GM15510 (cell line): ENCODE results near the gene MRPL40.

Experiments used
- POLR2A ChIP-seq: IDR thresholded peaks from 3 replicates; pipeline ENCODE4 v1.6.1; 2011; ENCODE audit warnings: borderline replicate concordance; ENCODE audit not compliant: insufficient read length; ENCODE audit errors: extremely low read depth

MRPL40 gene

DNA sequence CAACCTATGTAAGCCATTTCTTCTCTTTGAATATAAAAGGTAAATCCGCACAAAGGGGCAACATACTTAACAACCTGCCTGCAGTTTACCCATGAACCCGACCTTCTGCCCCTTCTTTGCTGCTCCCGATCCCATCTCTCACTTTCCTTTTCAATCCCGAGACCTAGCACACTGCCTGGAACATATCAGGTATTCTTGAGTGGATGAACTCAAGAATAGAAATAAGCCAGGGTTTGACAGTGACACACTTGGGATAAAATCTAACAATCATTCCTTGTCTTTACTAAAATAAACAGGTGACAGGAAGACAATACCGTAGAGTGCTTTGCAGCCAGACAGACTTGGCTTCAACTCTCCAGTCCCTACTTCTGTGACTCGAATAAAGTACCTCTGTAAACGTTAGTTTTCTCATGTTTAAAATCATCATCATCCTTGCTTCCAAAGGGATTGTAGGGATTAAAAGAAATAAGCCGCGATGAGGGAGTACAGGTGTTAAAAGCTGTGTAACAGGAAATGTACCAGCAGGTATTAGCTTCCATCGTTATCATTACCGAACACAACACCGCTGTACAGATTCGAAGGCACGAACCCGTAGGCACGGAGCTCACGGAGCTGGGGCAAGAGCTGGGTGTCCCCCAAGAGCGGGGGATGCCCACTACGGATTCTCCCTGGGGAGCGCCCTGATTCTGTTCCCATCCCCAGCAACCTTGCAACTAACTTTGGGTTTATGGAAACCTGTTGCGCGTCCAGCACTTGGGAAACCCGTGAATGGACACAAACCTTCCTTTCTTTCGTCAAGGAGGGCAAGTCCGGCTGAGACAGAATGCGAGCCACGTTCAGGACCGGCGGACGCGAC is 45.9 kb downstream of the MRPL40 start:
- no peak for TF ChIP-seq POLR2A

- peak; percentile 64 for TF ChIP-seq POLR2A
These were observed 46.6 kb downstream of the MRPL40 start, which contains the start of gene UFD1 for GRCh38 chr22:19478901-19479354. Gene UFD1, minus strand, starts transcription at chr22:19479193. Its CDS starts 108 bp downstream, at chr22:19479085.

GRCh38 chr22:19479355-19480172 is 47.2 kb downstream of the MRPL40 start, which contains the start of gene CDC45:
Gene CDC45, plus strand, starts transcription at chr22:19479920. Its CDS starts 49 bp downstream, at chr22:19479969.
- TF ChIP-seq POLR2A: peak; percentile 71

DNA sequence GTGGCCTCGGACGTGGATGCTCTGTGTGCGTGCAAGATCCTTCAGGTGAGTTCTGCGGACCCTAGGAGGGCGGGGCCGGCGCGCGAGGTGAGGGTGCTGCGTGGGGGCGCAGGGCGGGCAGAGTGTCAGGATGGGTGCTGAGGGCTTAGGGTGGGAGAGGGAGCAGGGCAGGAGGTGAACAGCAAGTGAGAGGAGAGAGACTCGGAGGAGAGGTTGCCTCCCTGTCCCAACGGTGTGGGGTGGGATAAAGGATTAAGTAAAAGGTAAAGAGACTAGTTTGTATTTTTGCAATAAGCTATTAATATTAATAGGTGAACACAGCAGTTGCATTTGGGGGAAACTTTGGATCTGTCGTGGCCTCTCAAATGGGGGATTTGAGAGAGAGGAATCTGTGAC is 47.8 kb downstream of the MRPL40 start:
- TF ChIP-seq POLR2A: no peak

- TF ChIP-seq POLR2A: no peak
These were observed 48.4 kb downstream of the MRPL40 start for GRCh38 chr22:19480789-19481188.

DNA sequence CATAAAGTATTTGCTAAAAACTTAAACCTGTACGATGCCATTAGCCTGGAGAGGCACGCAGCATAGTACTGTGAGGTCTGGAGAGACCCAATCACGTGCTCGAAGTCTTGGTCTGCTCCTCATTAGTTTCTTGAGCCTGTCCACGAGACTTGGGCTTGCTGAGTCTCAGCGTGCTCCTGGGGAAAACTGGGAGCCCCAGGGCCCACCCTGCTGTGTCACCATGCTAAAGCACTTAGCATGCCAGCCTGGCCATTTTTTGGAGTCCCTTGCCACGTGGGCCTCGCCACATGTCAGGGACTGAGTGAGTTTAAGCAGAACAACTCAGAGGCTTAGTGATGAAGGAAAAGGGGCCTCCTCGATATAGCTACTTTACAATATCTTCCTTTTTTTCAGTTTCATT is 50.0 kb downstream of the MRPL40 start:
- TF ChIP-seq POLR2A: no peak

GRCh38 chr22:19483481-19484244 is 51.3 kb downstream of the MRPL40 start:
- no peak for TF ChIP-seq POLR2A
